BLaER1 treated with 17β-estradiol and CSF1 and Interleukin-3, amounts not matched to agents 10 nM and 100 nM (cell line): ENCODE measurements around the gene IGIP.

Source experiments
- H3K27ac ChIP-seq, 11 experiments: shearing (Covaris generic); formaldehyde crosslinking; 2 replicates each; pipeline ENCODE4 v1.8.1; 2022
- H3K27me3 ChIP-seq, 11 experiments: shearing (Covaris generic); formaldehyde crosslinking; 2 replicates each; pipeline ENCODE4 v1.8.1; 2022
- H3K36me3 ChIP-seq, 11 experiments: shearing (Covaris generic); formaldehyde crosslinking; 2 replicates each; pipeline ENCODE4 v1.8.1; 2022
- H3K4me1 ChIP-seq, 10 experiments: shearing (Covaris generic); formaldehyde crosslinking; 2 replicates each; pipeline ENCODE4 v1.8.1; 2022
- H3K4me2 ChIP-seq, 11 experiments: shearing (Covaris generic); formaldehyde crosslinking; 2 replicates each; pipeline ENCODE4 v1.8.1; 2022
- H3K4me3 ChIP-seq, 10 experiments: shearing (Covaris generic); formaldehyde crosslinking; 2 replicates each; pipeline ENCODE4 v1.8.1; 2022
- H3K9ac ChIP-seq, 11 experiments: shearing (Covaris generic); formaldehyde crosslinking; 2 replicates each; pipeline ENCODE4 v1.8.1; 2022
- H3K9me3 ChIP-seq, 11 experiments: shearing (Covaris generic); formaldehyde crosslinking; replicated peaks in 1 of 11; 2 replicates each; pipeline ENCODE4 v1.8.1; 2022
- H4K20me1 ChIP-seq, 11 experiments: shearing (Covaris generic); formaldehyde crosslinking; 2 replicates each; pipeline ENCODE4 v1.8.1; 2022
- Cebpa-rat ChIP-seq, 11 experiments: shearing (Covaris generic); IDR thresholded peaks; 2 replicates each; pipeline ENCODE4 v1.8.1; 2022

IGIP gene

DNA sequence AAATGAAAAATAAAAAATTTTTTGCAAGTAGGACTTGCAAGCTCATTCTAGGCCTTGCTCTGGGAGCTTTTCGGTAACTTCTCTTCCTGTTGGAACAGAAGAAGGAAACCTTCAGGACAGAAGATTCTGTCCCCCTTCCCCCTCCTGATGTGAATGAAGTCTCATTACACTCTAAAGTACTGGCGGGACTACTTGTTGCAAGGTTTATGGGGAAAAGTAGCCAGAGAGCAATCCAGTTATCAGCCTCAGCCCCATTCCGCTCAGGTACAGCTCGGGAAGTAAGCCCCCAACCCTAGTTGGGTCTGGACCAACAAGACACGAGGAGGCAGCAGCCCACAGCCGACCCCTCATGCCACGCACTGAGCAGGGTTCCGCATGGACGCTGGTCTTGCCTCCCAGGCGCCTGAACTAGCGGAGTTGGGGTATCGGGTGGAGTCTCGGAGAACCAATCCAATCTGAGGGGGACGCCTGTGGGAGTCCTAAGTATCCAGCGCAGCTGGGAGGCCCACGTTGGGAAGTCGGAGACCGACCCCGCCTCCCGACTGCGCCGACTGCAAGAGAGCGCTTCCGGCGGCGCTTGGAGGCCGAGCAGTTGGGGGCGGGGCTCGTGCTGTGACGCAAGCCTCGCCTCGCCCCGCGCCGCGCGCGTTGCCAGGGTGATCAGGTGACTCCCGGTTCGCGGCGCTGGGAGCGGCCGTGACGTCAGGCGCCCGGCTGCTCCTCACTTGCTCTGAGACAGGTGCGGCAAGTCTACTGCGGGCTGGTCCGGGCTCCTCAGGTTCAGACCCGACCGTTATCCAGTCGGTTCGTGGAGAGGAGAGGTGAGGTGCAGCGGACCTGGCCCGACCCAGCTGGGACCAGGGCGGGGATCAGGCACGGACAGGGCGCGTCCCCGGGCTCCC lies 49.0 kb downstream of the IGIP start, which contains the start of gene CYSTM1:
TSS of gene CYSTM1 (plus strand) at position 724 of the 902 bp plus-strand sequence. CDS start 19,278 bp downstream, outside the sequence.
- Histone ChIP-seq H3K9ac (peak within 1 kb of the TSS; percentile 76 to 93 (median 82)), H3K36me3 (no peaks in the 10 kb centered on the region), H3K27ac (peak within 1 kb of the TSS; percentile 73 to 93 (median 78)), H3K4me2 (peak within 1 kb of the TSS; percentile 81 to 99 (median 93)), H3K4me3 (peak within 1 kb of the TSS; percentile 68 to 94 (median 84)), H3K4me1 (peaks cover 18 to 31% (median 22%) of the 10 kb centered on the region in 10 experiments), H3K27me3 (no peaks in the 10 kb centered on the region), H3K9me3 (no peaks in the 10 kb centered on the region), H4K20me1 (peaks cover 0 to 16% (median 0%) of the 10 kb centered on the region in 11 experiments; a peak in 2 of 22 replicates)
- peak in 7 of 11 experiments; percentile 20 to 78 (median 40); a peak in 8 of 22 replicates for TF ChIP-seq Cebpa-rat (IDR thresholded peaks at IDR 0.05)

- no peak for TF ChIP-seq Cebpa-rat (IDR thresholded peaks at IDR 0.05)
- H3K27me3 ChIP-seq = no peaks in the 10 kb centered on the region
- peaks cover 18 to 29% (median 21%) of the 10 kb centered on the region in 10 experiments for H3K4me1 ChIP-seq
- H3K27ac ChIP-seq = peak overlapping the region; percentile 73 to 93 (median 78)
- H3K9ac ChIP-seq = peak overlapping the region; percentile 76 to 93 (median 82)
- peaks cover 0 to 21% (median 0%) of the 10 kb centered on the region in 11 experiments; a peak in 3 of 22 replicates for H4K20me1 ChIP-seq
- no peaks in the 10 kb centered on the region for H3K36me3 ChIP-seq
- peak overlapping the region; percentile 81 to 99 (median 93) for H3K4me2 ChIP-seq
- no peaks in the 10 kb centered on the region for H3K9me3 ChIP-seq
- H3K4me3 ChIP-seq = peak overlapping the region; percentile 68 to 94 (median 84)
These were observed 49.8 kb downstream of the IGIP start for GRCh38 chr5:140175367-140176030.

- Histone ChIP-seq H3K9me3 (no peaks in the 10 kb centered on the region), H3K4me1 (peaks cover 18 to 34% (median 23%) of the 10 kb centered on the region in 10 experiments), H3K4me2 (peak overlapping the region; percentile 81 to 99 (median 93)), H3K9ac (peak overlapping the region; percentile 76 to 93 (median 82)), H4K20me1 (peaks cover 0 to 25% (median 0%) of the 10 kb centered on the region in 11 experiments; a peak in 3 of 22 replicates), H3K36me3 (no peaks in the 10 kb centered on the region), H3K27ac (peak overlapping the region; percentile 73 to 93 (median 78); a peak in 21 of 22 replicates), H3K27me3 (no peaks in the 10 kb centered on the region), H3K4me3 (peak overlapping the region; percentile 68 to 94 (median 84))
- TF ChIP-seq Cebpa-rat (IDR thresholded peaks at IDR 0.05) = no peak
These were observed 50.3 kb downstream of the IGIP start for GRCh38 chr5:140176031-140176387.

GRCh38 chr5:140178086-140178410 lies 52.3 kb downstream of the IGIP start:
- H3K27ac ChIP-seq = no peak overlapping the region
- TF ChIP-seq Cebpa-rat (IDR thresholded peaks at IDR 0.05) = no peak
- peaks cover 19 to 54% (median 25%) of the 10 kb centered on the region in 10 experiments for H3K4me1 ChIP-seq
- no peaks in the 10 kb centered on the region for H3K9me3 ChIP-seq
- H3K4me2 ChIP-seq = peak overlapping the region in 2 of 11 experiments; percentile 18 to 32; a peak in 3 of 22 replicates
- no peak overlapping the region for H3K4me3 ChIP-seq
- no peak overlapping the region for H3K9ac ChIP-seq
- peaks cover 0 to 25% (median 0%) of the 10 kb centered on the region in 11 experiments; a peak in 4 of 22 replicates for H4K20me1 ChIP-seq
- H3K27me3 ChIP-seq = no peaks in the 10 kb centered on the region
- H3K36me3 ChIP-seq = no peaks in the 10 kb centered on the region

DNA sequence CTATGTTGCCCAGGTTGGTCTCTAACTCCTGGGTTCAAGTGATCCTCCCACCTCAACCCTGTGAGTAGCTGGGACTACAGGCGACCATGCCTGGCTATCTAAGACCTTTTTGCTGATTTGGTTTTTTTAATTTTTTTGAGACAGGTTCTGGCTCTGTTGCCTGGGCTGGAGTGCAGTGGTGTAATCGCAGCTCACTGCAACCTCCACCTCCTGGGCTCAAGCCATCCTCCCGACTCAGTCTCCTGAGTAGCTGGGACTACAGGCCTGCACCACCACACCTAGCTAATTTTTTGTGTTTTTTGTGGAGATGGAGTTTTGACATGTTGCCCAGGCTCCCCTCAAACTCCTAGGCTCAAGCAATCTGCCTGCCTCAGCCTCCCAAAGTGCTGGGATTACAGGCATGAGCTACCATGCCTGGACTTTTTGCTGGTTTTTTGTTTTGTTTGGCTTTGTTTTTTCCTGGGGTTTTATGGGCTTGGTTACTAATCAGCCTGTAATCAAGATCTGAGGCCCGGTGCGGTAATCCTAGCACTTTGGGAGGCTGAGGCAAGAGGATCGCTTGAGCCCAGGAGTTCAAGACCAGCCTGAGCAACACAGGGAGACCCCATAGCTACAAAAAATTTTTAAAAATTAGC lies 52.9 kb downstream of the IGIP start:
- Histone ChIP-seq H3K9me3 (no peaks in the 10 kb centered on the region), H3K27ac (no peak overlapping the region), H4K20me1 (peaks cover 0 to 29% (median 0%) of the 10 kb centered on the region in 11 experiments; a peak in 5 of 22 replicates), H3K36me3 (no peaks in the 10 kb centered on the region), H3K9ac (no peak overlapping the region), H3K4me2 (no peak overlapping the region), H3K4me3 (no peak overlapping the region), H3K27me3 (no peaks in the 10 kb centered on the region), H3K4me1 (peaks cover 19 to 59% (median 26%) of the 10 kb centered on the region in 10 experiments)
- TF ChIP-seq Cebpa-rat (IDR thresholded peaks at IDR 0.05) = no peak
